ENCODE data around the gene C2orf92. TPM values are rescaled to one million over a fixed set of nuclear protein-coding genes. Genes with fewer than 3 reads are reported as not detected.
"Not testable (repeated sequence)": the region's sequence is repeated elsewhere in the genome, so short reads cannot be mapped to it uniquely, and the experiment has no call there.

The C2orf92 gene
- total RNA-seq (2021) (11.2 and 14.0 TPM in 2 replicates), Bru-seq, nascent RNA (percentile 40 among the genes with signal in this experiment), BruChase-seq, experiment 1, labeled RNA remaining after a 2-hour chase (percentile 48 among the genes with signal in this experiment), BruChase-seq, experiment 2, labeled RNA remaining after a 6-hour chase (percentile 45 among the genes with signal in this experiment)
- long read RNA-seq = 0 reads

- Histone ChIP-seq H3K9me2 (ENCODE audit: insufficient read depth) (no peaks in the 10 kb centered on the region), H3K4me2 (no peak within 1 kb of the TSS), H3K36me3 (ENCODE audit: low read depth) (no peaks in the 10 kb centered on the region), H2AFZ (no peak within 1 kb of the TSS), H3F3A (ENCODE audit: insufficient read depth, low read depth) (peaks cover 5% of the 10 kb centered on the region; the same call in 1 of the 2 replicates), H3K27me3 (ENCODE audit: insufficient read depth, low read depth) (no peaks in the 10 kb centered on the region), H3K4me1 (replicated peaks; ENCODE audit: insufficient read depth) (peaks cover 8% of the 10 kb centered on the region), H3K27ac (no peak within 1 kb of the TSS), H3K9me3 (ENCODE audit: insufficient read depth, low read depth) (no peaks in the 10 kb centered on the region), H3K79me2 (ENCODE audit: low read depth) (no peaks in the 10 kb centered on the region), H4K20me1 (ENCODE audit: insufficient read depth) (no peaks in the 10 kb centered on the region), H3K4me3 (no peak within 1 kb of the TSS)
- intact Hi-C loops (cut with micrococcal nuclease; ENCODE audit: unreplicated experiment) = no loop called here
- ChIA-PET CTCF (no interaction called here), POLR2A (ENCODE audit: unreplicated experiment) (no interaction called here)
- no TSS peak for BruUV-seq (replicated peaks)
- no peak for DNase-seq
- no peak for TF ChIP-seq CTCF (conservative IDR thresholded peaks at IDR 0.05)
- no peak for TF ChIP-seq EZH2 (IDR thresholded peaks at IDR 0.05; ENCODE audit: low read depth)
Observed at GRCh38 chr2:97669448-97669847, at the start of gene C2orf92. C2orf92 (plus strand) TSS chr2:97669713; CDS start chr2:97669789, 76 bp downstream.

- H3K9me3 ChIP-seq (ENCODE audit: insufficient read depth, low read depth); H4K20me1 ChIP-seq (ENCODE audit: insufficient read depth); BruUV-seq (replicated peaks); H3K4me2 ChIP-seq; H3K9me2 ChIP-seq (ENCODE audit: insufficient read depth); H3K36me3 ChIP-seq (ENCODE audit: low read depth); H3K4me3 ChIP-seq; H3K27ac ChIP-seq; H3F3A ChIP-seq (ENCODE audit: insufficient read depth, low read depth); DNase-seq; H3K27me3 ChIP-seq (ENCODE audit: insufficient read depth, low read depth); intact Hi-C loops (cut with micrococcal nuclease; ENCODE audit: unreplicated experiment); H3K4me1 ChIP-seq (replicated peaks; ENCODE audit: insufficient read depth); CTCF ChIA-PET; H3K79me2 ChIP-seq (ENCODE audit: low read depth); H2AFZ ChIP-seq; POLR2A ChIA-PET (ENCODE audit: unreplicated experiment): not testable (repeated sequence)
Observed at GRCh38 chr2:97620492-97620891, 49.0 kb upstream of the C2orf92 start.

GRCh38 chr2:97622976-97623375, 46.5 kb upstream of the C2orf92 start:
- H3K4me1 ChIP-seq (replicated peaks; ENCODE audit: insufficient read depth); H3F3A ChIP-seq (ENCODE audit: insufficient read depth, low read depth); H3K79me2 ChIP-seq (ENCODE audit: low read depth); intact Hi-C loops (cut with micrococcal nuclease; ENCODE audit: unreplicated experiment); H4K20me1 ChIP-seq (ENCODE audit: insufficient read depth); H3K36me3 ChIP-seq (ENCODE audit: low read depth); POLR2A ChIA-PET (ENCODE audit: unreplicated experiment); H3K4me2 ChIP-seq; H2AFZ ChIP-seq; DNase-seq; H3K27ac ChIP-seq; BruUV-seq (replicated peaks); H3K9me3 ChIP-seq (ENCODE audit: insufficient read depth, low read depth); H3K9me2 ChIP-seq (ENCODE audit: insufficient read depth); H3K27me3 ChIP-seq (ENCODE audit: insufficient read depth, low read depth); CTCF ChIA-PET; H3K4me3 ChIP-seq: not testable (repeated sequence)

DNA sequence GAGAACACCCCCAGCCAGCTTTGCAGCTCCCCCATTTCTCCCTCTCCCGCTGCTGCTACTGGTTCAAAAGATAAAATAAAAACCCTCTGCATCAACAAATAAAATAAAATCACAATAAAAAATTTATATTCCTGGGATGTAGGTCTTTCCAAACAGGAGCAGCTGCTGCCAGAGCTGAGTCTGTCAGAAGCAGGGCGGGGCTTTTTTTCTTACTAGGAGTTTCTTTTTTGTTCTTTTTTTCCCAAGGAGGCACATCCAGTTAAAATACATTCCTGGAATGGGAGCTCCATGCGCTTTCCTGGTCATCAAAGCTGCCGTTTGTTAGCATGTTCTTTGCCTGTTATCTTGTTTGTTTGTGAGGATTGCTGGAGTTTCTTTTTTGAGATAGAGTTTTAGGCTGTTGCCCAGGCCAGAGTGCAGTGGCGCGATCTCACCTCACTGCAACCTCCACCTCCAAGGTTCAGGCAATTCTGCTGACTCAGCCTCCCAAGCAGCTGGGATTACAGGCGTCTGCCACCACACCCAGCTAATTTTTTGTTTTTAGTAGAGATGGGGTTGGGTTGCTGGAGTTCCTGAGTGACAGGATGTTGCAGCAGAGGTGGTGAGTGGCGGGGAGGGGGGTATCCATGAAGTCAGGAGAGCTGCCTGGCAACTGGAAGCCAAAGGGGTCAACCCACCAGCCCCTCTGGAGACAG, 44.0 kb upstream of the C2orf92 start:
- POLR2A ChIA-PET (ENCODE audit: unreplicated experiment); H3K79me2 ChIP-seq (ENCODE audit: low read depth); H3K4me1 ChIP-seq (replicated peaks; ENCODE audit: insufficient read depth); H3K9me3 ChIP-seq (ENCODE audit: insufficient read depth, low read depth); H3K4me2 ChIP-seq; H3K27me3 ChIP-seq (ENCODE audit: insufficient read depth, low read depth); BruUV-seq (replicated peaks); CTCF ChIA-PET; DNase-seq; H3K36me3 ChIP-seq (ENCODE audit: low read depth); H3F3A ChIP-seq (ENCODE audit: insufficient read depth, low read depth); H3K27ac ChIP-seq; H3K9me2 ChIP-seq (ENCODE audit: insufficient read depth); H4K20me1 ChIP-seq (ENCODE audit: insufficient read depth); intact Hi-C loops (cut with micrococcal nuclease; ENCODE audit: unreplicated experiment); H2AFZ ChIP-seq; H3K4me3 ChIP-seq: not testable (repeated sequence)

DNA sequence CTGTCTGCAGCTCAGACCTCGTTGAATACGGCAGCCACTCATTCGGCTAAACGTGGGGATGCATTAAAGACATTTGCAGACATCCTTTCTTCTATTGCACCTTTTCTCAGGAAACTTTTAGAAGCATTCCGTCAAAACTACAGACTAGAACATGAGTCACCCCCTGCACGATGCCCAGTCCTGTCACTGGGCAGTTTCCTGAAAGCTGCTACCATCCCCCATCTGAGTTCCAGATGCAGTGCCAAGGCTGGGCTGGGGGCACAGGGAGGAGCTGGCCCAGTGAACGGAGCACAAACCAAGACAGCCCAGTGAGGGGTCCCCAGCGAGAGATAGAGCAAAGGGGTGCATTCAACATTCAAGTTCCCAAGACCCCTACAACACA, 43.5 kb upstream of the C2orf92 start:
- H3K4me1 ChIP-seq (replicated peaks; ENCODE audit: insufficient read depth); H3K36me3 ChIP-seq (ENCODE audit: low read depth); H3K79me2 ChIP-seq (ENCODE audit: low read depth); H3K27me3 ChIP-seq (ENCODE audit: insufficient read depth, low read depth); H3K4me2 ChIP-seq; CTCF ChIA-PET; H3K27ac ChIP-seq; H2AFZ ChIP-seq; H3K9me2 ChIP-seq (ENCODE audit: insufficient read depth); intact Hi-C loops (cut with micrococcal nuclease; ENCODE audit: unreplicated experiment); POLR2A ChIA-PET (ENCODE audit: unreplicated experiment); H4K20me1 ChIP-seq (ENCODE audit: insufficient read depth); DNase-seq; H3F3A ChIP-seq (ENCODE audit: insufficient read depth, low read depth); H3K9me3 ChIP-seq (ENCODE audit: insufficient read depth, low read depth); H3K4me3 ChIP-seq; BruUV-seq (replicated peaks): not testable (repeated sequence)
